Caki2 (cell line): ENCODE measurements around the gene NFIA. TPM values are rescaled to one million over a fixed set of nuclear protein-coding genes. Genes with fewer than 3 reads are reported as not detected.

Experiments
- DNase-seq: peaks from one replicate; pipeline ENCODE4 v3.0.0-alpha.2; 2015; ENCODE audit warnings: low read depth
- in situ Hi-C: cut with HindIII; loops from 2 replicates; pipeline ENCODE4 v1.10.0; 2016; ENCODE audit warnings: low sequenced_read_pairs, low pct_unique_long_range_greater_than_20kb, mixed read lengths
- total RNA-seq: library from RNA; depleted of rRNA; stranded (reverse); fragments of >200 nt; shearing (Covaris generic); gene quantifications from 2 replicates; pipeline ENCODE4 v1.2.3, GENCODE V29; 2014; ENCODE audit warnings: low replicate concordance

NFIA gene
- total RNA-seq, 1 experiment from 2014 or later = 8.7 TPM

DNA sequence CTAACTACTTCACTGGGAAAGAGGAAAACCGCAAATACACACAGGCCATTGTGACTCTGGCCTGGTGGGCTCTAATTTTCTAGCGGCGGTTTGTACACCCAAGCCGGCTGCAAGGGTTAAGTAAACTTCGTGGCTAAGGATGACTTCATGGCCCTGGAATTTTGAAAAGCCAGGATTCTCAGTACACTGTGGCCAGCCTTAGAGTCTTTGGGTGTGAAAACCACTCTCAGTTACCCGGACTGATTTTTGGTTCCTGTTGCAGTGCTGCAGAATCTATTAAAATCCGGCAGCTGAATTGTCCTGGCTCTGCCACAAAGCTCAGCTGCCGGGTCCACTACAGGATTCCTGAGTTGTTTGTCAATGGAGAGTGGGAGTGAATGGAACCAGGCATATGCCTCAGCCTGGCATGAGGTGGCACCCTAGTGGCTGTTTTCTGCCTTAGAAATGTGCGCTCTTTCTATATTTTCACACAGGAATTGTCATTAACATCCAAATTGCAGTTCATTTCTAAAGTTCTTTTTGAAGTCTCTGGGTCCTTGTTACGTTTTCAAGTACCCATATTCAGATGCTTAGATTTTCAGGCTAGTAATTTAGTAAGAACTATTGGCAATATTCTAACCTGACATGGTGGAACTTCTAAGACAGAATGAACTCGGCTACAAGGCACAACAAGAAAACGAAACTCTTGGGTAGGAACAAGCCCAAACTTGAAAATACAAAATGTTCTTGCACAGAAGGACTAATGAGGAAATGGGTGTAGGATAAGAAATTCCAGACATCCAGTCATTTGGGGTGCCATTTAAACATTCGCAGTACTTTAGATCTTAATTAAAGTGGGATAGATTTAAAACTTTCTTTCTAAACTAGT is 255.9 kb downstream of the NFIA start:
- peak; percentile 84 for DNase-seq
- in situ Hi-C loops = no loop called here

DNA sequence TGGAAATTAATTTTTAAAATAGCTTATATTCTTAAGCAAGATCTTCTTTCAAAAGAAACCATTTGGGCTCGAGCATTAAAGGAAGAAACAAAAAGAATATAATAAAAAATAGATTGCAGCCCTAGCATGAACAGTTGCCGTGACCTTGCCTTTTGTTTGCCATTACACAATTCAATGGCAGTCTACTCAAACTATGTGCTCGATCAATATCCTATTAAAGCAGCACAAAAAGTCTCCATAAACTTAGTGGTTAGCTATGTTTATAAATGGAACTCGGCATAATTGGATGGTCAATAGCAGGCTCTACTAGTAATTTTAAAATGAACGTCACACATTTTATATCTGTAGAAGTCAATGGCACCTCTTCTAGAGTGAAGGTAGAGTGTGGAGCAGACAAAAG is 256.5 kb downstream of the NFIA start:
- in situ Hi-C loops = no loop called here

DNA sequence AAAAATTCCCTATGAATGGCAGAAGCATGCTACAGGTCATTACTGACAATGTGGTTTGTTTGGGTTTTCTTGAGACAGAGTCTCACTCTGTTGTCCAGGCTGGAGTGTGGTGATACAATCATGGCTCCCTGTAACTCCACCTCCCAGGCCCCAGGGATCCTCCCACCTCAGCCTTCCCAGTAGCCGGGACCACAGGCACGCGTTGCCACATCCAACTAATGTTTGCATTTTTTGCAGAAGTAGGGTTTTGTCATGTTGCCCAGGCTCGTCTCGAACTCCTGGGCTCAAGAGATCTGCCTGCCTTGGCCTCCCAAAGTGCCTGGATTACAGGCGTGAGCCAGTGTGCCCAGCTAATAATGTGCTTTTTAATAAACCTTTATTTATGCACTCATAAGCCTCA is 259.1 kb downstream of the NFIA start:
- in situ Hi-C loops = no loop called here
- no peak for DNase-seq

More for the DNA sequence above, 256.5 kb downstream of the NFIA start:
- no peak for DNase-seq

DNA sequence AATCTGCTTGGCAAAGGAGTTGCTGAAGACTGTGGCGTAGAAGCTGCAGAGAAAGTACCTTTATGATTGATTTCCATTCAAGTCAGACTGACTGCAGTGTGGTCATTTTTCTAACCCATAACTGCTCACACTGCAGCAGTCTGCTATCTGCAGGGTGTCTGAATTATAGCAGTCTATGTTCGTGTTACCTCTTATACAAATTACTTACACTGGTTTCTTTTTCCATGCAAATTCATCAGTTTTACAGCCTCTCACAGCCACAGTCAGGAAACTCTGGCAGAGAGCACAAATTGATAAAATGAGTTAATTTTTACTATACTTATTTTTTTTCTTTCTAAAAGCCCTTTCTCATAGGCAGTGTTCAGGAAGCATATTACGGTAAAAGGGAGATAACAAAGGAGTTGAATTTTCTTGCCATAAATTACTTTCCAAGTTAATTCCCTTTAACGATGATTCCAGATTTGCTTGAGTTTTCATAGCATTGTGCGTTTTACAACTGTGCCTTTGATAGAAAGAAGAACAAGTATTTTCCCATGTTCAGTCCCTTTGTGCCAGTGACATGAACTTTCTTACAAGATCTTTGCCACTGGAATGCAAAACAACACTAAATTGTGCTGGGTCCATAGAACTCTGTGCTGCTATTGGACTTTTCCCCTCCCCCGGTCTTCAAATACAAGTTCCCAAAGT is 261.5 kb downstream of the NFIA start:
- no peak for DNase-seq
- in situ Hi-C loops = no loop called here

DNA sequence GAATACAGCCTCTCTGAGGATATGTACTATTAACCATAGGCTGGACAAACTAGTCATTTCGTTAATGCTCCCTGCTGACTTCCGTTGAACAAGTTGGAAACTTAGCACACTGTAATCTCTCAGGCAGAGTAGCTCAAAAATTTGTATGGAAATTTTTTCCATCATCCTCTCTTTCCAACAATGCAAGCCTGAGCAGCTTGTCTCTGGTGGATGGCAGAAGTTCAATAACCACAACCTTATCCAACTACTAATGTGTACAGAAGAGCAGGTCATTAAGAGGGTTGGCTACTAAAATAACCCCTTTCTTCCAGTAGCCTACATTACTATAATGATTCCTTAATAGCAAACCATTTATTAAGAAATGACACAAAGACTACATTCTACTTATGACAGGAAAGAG is 262.3 kb downstream of the NFIA start:
- in situ Hi-C loops = no loop called here
- DNase-seq = no peak

DNA sequence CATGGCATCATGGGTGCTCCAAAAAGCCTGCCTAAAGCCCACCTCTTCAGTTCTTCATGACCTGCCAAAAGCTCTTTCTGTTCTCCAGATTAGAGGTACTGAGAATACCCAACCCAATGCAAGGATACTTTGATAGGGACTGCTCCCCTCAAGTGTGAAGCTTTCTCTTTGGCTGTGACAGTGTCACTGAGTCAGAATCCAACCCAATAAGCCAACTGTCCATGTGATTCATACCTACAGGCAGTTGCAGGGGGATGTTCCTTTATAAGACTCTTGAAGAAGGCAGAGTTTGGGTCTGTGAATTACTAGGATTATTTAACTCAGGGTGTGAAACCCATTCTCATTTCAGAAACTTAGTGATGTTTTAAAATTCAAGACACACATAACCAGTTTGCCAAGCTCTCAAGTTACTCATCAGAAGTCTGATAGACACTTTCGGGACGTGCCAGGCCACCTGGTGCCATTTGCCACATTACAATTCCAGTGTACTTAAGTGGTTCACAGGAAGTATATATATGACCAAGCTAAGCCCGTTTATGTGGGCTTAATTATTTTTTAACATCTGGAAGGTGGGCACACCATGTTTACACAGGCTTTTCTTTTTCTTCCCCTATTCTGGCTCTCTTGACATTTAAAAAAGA is 265.8 kb downstream of the NFIA start:
- no peak for DNase-seq
- in situ Hi-C loops = no loop called here

DNA sequence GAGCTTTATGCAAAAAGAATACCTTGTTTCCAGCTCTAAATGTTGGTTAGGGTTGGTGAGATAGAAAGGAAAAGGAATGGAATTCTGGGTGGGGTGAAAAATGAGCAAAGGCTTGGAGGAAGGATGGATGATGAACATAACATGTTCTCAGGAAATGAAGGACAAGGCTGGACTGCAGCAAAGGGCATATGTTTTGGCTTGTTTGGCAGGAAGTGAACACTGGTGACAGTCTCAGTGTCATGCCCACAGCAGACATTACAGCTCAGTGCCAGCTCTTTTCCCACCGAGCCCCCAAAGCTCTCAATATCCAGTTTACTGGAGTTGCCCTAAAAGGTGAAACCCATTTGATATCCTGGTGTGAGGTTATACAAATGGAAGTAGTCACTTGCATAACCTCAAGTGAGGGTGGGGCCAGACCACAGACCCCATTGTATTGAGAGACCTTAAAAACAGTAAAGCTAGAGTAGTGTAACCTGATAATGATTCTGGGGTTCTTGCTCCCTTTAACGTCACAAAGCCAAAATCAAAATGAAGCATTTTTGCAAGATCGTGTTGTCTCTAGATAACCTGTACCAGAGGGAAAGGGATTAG is 270.6 kb downstream of the NFIA start:
- in situ Hi-C loops = no loop called here
- DNase-seq = no peak

DNA sequence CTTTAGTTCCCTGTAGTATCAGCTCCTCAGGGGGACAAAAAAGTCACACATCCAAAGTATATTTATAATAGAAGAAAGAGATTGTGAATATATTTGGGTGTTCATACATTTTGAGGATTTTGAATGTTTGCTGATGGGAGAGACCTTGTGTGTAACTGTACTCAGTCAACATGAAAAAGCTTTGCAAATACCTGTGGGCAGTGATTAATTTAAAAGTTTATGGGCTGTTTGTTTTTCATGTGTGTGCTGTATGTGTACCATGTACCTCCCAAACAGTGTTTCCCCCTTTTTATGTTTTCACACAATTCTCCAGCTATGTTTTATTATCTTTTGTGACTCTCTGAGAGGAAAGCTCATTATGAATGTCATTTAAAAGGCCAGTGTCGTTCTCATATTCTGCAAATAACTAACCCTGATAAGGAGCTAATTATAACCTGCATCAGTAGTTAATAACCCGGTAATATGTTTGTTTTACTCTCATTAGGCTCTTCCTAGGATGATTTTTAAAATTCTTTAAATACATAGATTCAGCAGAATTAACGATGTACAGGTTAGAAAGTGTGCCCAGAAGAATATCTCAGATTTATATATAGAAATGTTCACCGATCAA is 271.5 kb downstream of the NFIA start:
- DNase-seq = no peak
- in situ Hi-C loops = no loop called here

DNA sequence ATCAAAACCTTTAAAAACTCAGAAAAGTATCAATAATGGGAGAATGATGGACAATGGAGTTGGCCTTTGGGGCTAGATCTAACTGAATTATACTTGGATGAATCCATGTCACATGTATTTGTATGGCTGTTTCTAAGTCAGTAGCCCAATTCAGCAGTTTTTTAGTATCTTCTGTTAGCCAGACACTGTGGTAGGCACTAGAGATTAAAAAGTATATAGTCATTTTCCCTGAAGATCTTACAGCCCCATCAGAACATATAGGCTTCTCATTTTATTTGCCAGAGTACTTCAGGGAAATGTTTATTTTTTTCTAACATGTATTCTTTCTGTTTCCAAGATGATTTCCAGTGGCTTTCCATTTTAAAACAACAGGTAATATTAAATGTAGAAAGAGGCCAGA is 273.7 kb downstream of the NFIA start:
- in situ Hi-C loops = no loop called here
- no peak for DNase-seq

DNA sequence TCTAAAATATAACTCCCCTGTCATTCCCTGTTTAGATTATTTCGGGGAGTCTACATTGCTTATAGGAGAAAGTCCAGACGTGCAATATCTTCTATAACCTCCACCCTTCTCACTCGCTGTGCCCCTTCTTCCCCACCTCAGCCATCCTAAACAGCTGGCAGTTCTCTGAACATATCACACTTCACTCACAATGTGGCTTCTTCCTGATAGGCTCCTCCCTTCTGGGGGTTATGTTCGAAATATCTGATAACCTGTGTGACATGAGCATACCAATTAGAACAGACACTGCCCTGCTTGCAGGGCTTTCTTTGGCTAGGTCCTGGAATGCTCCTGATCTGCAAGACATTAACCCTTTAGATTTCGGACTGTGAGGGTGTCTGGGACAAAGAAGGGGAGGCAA is 274.6 kb downstream of the NFIA start:
- DNase-seq = no peak
- in situ Hi-C loops = no loop called here

DNA sequence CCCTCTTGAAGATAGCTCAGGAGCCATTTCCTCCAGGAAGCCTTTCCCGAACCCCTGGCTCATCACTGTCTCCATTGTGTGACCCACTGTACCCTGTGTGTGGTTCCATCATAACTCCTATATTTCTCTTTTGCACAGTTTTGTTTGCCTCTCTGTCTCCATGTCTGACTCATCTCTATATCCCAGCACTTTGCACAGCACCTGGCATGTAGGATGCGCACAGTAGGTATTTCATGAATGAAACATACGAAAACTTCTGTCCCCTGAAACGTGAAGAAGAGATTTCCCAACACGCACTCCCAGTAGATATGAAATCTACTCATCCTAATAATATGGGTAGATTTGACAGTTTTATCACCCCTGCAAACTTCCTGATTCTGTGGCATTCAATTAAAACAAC is 275.2 kb downstream of the NFIA start:
- no peak for DNase-seq
- in situ Hi-C loops = no loop called here

DNA sequence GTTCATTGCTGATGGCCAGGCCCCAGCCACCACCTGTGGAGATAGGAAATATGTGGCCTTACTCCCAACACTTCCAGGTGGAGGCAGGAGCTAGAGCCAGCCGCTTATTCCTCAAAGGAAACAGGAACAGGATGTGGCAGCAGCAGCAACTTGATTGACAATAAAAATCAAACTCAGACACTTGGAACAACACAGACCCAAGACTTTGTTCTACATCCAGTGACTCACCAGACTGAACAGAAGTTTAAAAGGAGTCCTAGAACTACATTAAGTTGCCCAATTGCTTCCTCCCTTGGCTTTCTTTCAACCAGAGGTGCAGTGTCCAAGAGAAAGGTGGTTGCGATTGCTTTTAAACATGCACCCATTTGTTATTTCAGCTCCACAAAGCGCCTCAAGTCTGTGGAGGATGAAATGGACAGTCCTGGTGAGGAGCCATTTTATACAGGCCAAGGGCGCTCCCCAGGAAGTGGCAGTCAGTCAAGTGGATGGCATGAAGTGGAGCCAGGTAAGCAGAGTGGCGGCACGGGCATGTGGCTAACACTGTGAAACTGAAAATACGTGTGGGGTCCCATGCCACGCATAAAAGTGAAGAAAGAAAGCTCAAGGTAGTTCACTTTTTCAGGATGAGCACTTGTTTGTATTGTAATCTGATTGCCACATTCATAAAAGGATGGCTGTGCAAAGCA is 276.6 kb downstream of the NFIA start:
- DNase-seq = no peak
- in situ Hi-C loops = no loop called here

DNA sequence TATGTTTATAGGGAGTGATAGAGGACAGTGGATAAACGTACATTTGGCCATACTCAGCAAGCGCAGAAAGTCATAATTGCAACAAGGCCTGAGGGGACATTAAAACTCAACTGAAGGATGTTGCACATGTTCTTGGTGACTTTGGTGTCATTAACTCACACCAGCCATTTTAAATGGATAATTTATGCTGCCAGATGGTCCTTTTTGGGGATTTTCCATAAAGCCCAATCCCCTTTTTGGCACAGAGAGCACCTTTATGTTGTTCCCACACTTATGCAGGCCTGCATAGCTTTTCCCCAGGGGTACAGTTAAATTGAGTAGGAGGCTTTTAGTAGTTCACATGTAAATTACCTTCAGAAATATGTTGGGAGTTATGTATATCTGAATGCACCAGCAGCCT is 279.6 kb downstream of the NFIA start:
- in situ Hi-C loops = no loop called here
- no peak for DNase-seq

DNA sequence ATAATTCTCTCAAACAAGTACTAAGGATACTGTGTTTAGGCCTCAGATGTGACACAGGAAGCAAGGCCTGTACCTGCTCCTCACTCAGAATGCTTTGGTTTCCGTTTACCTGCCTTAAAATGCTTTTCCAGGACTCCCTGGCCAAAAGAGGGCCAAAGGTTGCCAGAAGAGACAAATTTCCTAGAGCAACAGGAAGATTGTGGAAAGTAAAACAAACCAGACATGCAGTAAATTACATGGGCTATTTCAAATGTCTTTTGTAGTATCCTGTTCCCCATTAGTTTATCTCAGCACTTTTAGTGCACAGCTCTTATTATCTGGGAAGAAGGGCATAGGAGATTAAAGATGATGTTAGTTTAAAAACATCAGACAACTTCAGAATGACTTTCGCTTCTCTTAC is 280.0 kb downstream of the NFIA start:
- DNase-seq = no peak
- in situ Hi-C loops = no loop called here

DNA sequence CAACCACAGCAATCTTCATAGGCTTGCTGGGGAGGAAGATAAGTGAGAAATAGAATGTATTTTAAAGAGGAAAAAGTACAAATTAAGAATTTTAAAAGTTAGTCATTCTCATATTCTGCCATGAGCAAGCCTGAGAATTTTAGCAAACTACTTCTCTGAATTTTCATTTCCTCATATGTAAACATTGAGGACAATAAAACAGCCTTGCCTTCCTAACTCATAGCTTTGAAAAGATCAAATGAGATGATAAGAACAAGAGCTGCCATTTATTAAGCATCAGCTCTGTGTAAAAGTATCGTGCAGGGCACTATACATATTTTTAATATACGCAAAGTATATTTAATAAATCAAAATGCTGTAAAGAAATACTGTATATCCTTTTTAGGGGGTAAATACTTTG is 286.0 kb downstream of the NFIA start:
- DNase-seq = no peak
- in situ Hi-C loops = no loop called here

DNA sequence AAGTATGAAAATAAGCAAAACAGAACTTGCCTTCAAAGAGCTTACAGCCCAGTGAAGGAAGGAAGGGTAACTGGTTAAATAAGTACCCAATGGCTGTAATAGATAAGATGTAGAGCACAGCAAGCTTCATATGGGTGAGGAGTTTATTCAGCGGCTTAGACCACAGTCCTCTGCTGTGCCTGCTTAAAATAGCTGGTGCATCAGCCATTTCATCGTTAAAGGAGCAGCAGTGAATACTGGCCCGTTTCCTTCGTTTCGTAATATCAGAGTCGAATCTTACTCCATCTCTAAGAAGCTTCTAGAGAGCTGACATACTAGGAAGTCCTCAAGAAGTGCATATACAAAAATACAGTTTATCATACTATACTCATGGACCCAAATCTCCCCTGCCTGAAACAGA is 286.5 kb downstream of the NFIA start:
- DNase-seq = no peak

DNA sequence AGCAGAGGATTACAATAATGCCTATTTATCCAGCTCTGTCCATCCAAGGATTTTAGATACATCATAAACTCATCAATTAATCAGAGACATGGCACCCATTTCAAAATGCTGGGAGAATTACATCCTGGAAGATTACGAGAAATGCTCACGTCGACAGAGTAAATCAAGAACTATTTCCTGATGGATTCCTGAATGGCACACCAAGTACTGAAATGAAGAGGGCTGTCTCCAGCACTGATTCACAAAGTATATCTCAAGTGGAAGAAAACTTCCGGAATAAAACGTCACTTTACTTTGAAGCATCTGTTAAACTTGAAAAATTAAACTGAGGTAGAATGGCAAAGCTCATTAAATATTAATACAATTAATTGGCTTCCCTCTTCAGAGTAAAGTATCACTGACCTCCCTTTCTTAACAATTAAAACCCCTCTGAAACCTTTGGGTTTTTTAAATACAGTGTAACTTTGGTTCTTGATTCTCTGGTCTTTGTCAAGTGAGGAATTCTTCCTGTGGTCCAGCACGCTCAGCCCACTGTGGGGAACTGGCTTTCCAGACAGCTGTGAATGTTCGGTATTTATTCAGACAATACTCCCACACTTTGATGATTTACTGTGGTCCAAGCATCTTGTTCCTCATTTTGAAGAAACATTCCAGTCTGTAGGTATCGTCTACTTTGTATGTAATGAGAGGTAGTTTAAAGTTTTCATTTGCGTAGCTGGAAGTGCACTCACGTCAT is 288.0 kb downstream of the NFIA start:
- in situ Hi-C loops = no loop called here
- DNase-seq = no peak

More for the DNA sequence above, 286.5 kb downstream of the NFIA start:
- in situ Hi-C loops = no loop called here

DNA sequence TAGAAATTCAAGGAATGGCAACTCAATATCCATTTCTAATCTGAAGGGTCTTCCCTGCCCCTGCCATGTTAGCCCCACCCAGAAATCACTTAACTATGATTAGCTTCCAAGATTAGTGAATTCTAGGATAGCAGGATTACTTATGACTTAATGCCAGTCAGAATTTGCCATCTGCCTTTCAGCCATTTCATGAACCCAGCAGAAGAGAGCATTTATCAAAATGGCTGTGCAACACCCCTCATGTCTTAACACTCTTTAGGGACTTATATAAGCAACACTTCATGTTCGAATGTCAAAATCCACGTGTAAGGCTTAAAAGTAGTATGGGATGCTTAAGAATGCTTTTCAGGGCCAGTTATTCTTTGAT is 288.5 kb downstream of the NFIA start:
- in situ Hi-C loops = no loop called here
- DNase-seq = no peak
